Suppressor macrophage treated with lipopolysaccharide for 4 hours (primary cell): ENCODE measurements around the gene NEDD4.
"Not testable (repeated sequence)": the region's sequence is repeated elsewhere in the genome, so short reads cannot be mapped to it uniquely, and the experiment has no call there.

Experiments used
- DNase-seq: peaks from one replicate; pipeline ENCODE4 v3.0.0-alpha.2; 2020

NEDD4 gene

GRCh38 chr15:55993111-55993803 is at the start of gene NEDD4:
Gene NEDD4, minus strand, starts transcription at chr15:55993612. Its CDS starts 57 bp downstream, at chr15:55993555.
- peak; percentile 77 for DNase-seq

GRCh38 chr15:56042498-56042897 is 49.1 kb upstream of the NEDD4 start:
- DNase-seq = no peak

- DNase-seq = no peak
Observed at GRCh38 chr15:56042031-56042430, 48.6 kb upstream of the NEDD4 start.

- DNase-seq = peak; percentile 67
Observed at GRCh38 chr15:56040081-56041035, 46.9 kb upstream of the NEDD4 start.

- DNase-seq = no peak
Observed at GRCh38 chr15:56038707-56039106, 45.3 kb upstream of the NEDD4 start.

- peak; percentile 58 for DNase-seq
Observed at GRCh38 chr15:56038015-56038414, 44.6 kb upstream of the NEDD4 start.

GRCh38 chr15:56036546-56037067 is 43.2 kb upstream of the NEDD4 start:
- DNase-seq = no peak

- DNase-seq = no peak
Observed at GRCh38 chr15:56035166-56035565, 41.8 kb upstream of the NEDD4 start.

- no peak for DNase-seq
Observed at GRCh38 chr15:56034514-56034913, 41.1 kb upstream of the NEDD4 start.

GRCh38 chr15:56032373-56032772 is 39.0 kb upstream of the NEDD4 start:
- no peak for DNase-seq

- no peak for DNase-seq
Observed at GRCh38 chr15:56031836-56032235, 38.4 kb upstream of the NEDD4 start.

GRCh38 chr15:56031402-56031801 is 38.0 kb upstream of the NEDD4 start:
- DNase-seq = no peak

- DNase-seq = no peak
Observed at GRCh38 chr15:56028430-56028829, 35.0 kb upstream of the NEDD4 start.

GRCh38 chr15:56023160-56023559 is 29.7 kb upstream of the NEDD4 start:
- DNase-seq = not testable (repeated sequence)

- DNase-seq = no peak
Observed at GRCh38 chr15:56019819-56020486, 26.5 kb upstream of the NEDD4 start.

- no peak for DNase-seq
Observed at GRCh38 chr15:56019060-56019793, 25.8 kb upstream of the NEDD4 start.

- DNase-seq = no peak
Observed at GRCh38 chr15:56017920-56018319, 24.5 kb upstream of the NEDD4 start.

GRCh38 chr15:56017511-56017910 is 24.1 kb upstream of the NEDD4 start:
- no peak for DNase-seq

GRCh38 chr15:56016281-56016680 is 22.9 kb upstream of the NEDD4 start:
- DNase-seq = no peak

- no peak for DNase-seq
Observed at GRCh38 chr15:56014677-56015076, 21.3 kb upstream of the NEDD4 start.

- not testable (repeated sequence) for DNase-seq
Observed at GRCh38 chr15:56007053-56007452, 13.6 kb upstream of the NEDD4 start.

- DNase-seq = not testable (repeated sequence)
Observed at GRCh38 chr15:56006371-56006770, 13.0 kb upstream of the NEDD4 start.
